Measurements from ENCODE around the gene ZNF664.

Gene ZNF664

GRCh38 chr12:123941624-123942237 is 31.3 kb upstream of the ZNF664 start:
- TF ChIP-seq CTCF (IDR thresholded peaks at IDR 0.05; ENCODE audit: low read depth, low read length, poor library complexity, severe bottlenecking) (no peak), EZH2phosphoT487 (IDR thresholded peaks at IDR 0.05; ENCODE audit: borderline replicate concordance, low read length) (no peak)
- Histone ChIP-seq H3K27ac (ENCODE audit: low read depth, low read length) (no peak overlapping the region), H3K79me2 (ENCODE audit: control insufficient read depth, low read length) (no peaks in the 10 kb centered on the region), H3K27me3 (ENCODE audit: control insufficient read depth, low read length) (no peaks in the 10 kb centered on the region), H3K36me3 (ENCODE audit: control insufficient read depth, low read length) (no peaks in the 10 kb centered on the region), H3K9me3 (ENCODE audit: control insufficient read depth, insufficient read depth, low read length) (no peaks in the 10 kb centered on the region), H3F3A (ENCODE audit: control insufficient read depth, insufficient read depth) (no peaks in the 10 kb centered on the region), H3K4me1 (ENCODE audit: control insufficient read depth, low read length) (no peaks in the 10 kb centered on the region), H3K4me3 (ENCODE audit: low read length) (no peak overlapping the region), H3K4me2 (ENCODE audit: low read length) (no peak overlapping the region), H4K20me1 (ENCODE audit: control insufficient read depth, insufficient read depth, low read depth, low read length) (no peaks in the 10 kb centered on the region), H3K9me2 (replicated peaks; ENCODE audit: control insufficient read depth, low read length) (no peaks in the 10 kb centered on the region)

- no peaks in the 10 kb centered on the region for H4K20me1 ChIP-seq (ENCODE audit: control insufficient read depth, insufficient read depth, low read depth, low read length)
- H3K4me1 ChIP-seq (ENCODE audit: control insufficient read depth, low read length) = no peaks in the 10 kb centered on the region
- H3F3A ChIP-seq (ENCODE audit: control insufficient read depth, insufficient read depth) = no peaks in the 10 kb centered on the region
- no peak for TF ChIP-seq CTCF (IDR thresholded peaks at IDR 0.05; ENCODE audit: low read depth, low read length, poor library complexity, severe bottlenecking)
- no peak for TF ChIP-seq EZH2phosphoT487 (IDR thresholded peaks at IDR 0.05; ENCODE audit: borderline replicate concordance, low read length)
- no peaks in the 10 kb centered on the region for H3K9me2 ChIP-seq (replicated peaks; ENCODE audit: control insufficient read depth, low read length)
- H3K36me3 ChIP-seq (ENCODE audit: control insufficient read depth, low read length) = no peaks in the 10 kb centered on the region
- H3K9me3 ChIP-seq (ENCODE audit: control insufficient read depth, insufficient read depth, low read length) = no peaks in the 10 kb centered on the region
- no peaks in the 10 kb centered on the region for H3K27me3 ChIP-seq (ENCODE audit: control insufficient read depth, low read length)
- H3K4me3 ChIP-seq (ENCODE audit: low read length) = no peak overlapping the region
- no peak overlapping the region for H3K27ac ChIP-seq (ENCODE audit: low read depth, low read length)
- no peaks in the 10 kb centered on the region for H3K79me2 ChIP-seq (ENCODE audit: control insufficient read depth, low read length)
- no peak overlapping the region for H3K4me2 ChIP-seq (ENCODE audit: low read length)
These were observed 30.8 kb upstream of the ZNF664 start for GRCh38 chr12:123942238-123942653.

- Histone ChIP-seq H3F3A (ENCODE audit: control insufficient read depth, insufficient read depth) (no peaks in the 10 kb centered on the region), H3K4me2 (ENCODE audit: low read length) (no peak overlapping the region), H3K79me2 (ENCODE audit: control insufficient read depth, low read length) (no peaks in the 10 kb centered on the region), H3K9me2 (replicated peaks; ENCODE audit: control insufficient read depth, low read length) (no peaks in the 10 kb centered on the region), H3K36me3 (ENCODE audit: control insufficient read depth, low read length) (no peaks in the 10 kb centered on the region), H3K4me3 (ENCODE audit: low read length) (no peak overlapping the region), H3K4me1 (ENCODE audit: control insufficient read depth, low read length) (no peaks in the 10 kb centered on the region), H4K20me1 (ENCODE audit: control insufficient read depth, insufficient read depth, low read depth, low read length) (no peaks in the 10 kb centered on the region), H3K9me3 (ENCODE audit: control insufficient read depth, insufficient read depth, low read length) (no peaks in the 10 kb centered on the region), H3K27me3 (ENCODE audit: control insufficient read depth, low read length) (no peaks in the 10 kb centered on the region), H3K27ac (ENCODE audit: low read depth, low read length) (no peak overlapping the region)
- TF ChIP-seq CTCF (IDR thresholded peaks at IDR 0.05; ENCODE audit: low read depth, low read length, poor library complexity, severe bottlenecking) (no peak), EZH2phosphoT487 (IDR thresholded peaks at IDR 0.05; ENCODE audit: borderline replicate concordance, low read length) (no peak)
These were observed 29.9 kb upstream of the ZNF664 start for GRCh38 chr12:123942911-123943648.

Measured in DOHH2 (cell line).